IMR-90 (cell line): ENCODE results near the gene DCC.

Experiments used
- BHLHE40 ChIP-seq: fragments of 150-350 bp; IDR thresholded peaks from 2 replicates; pipeline ENCODE4 v1.6.1; 2016; ENCODE audit warnings: mild to moderate bottlenecking, low read depth, low read length
- CEBPB ChIP-seq: IDR thresholded peaks from 2 replicates; pipeline ENCODE4 v1.6.1; 2012; ENCODE audit warnings: low read depth, low read length, improper control_type of control experiment
- MAZ ChIP-seq: IDR thresholded peaks from 2 replicates; pipeline ENCODE4 v1.6.1; 2012; ENCODE audit warnings: low read depth, mild to moderate bottlenecking, low read length, improper control_type of control experiment, moderate library complexity, borderline replicate concordance
- POLR2A ChIP-seq: IDR thresholded peaks from 2 replicates; pipeline ENCODE4 v1.6.1; 2012; ENCODE audit warnings: mild to moderate bottlenecking, low read depth, low read length
- RAD21 ChIP-seq: IDR thresholded peaks from 2 replicates; pipeline ENCODE4 v1.6.1; 2012; ENCODE audit warnings: low read length, improper control_type of control experiment
- SMC3 ChIP-seq: fragments of 150-350 bp; IDR thresholded peaks from 2 replicates; pipeline ENCODE4 v1.6.1; 2016; ENCODE audit warnings: low read depth, mild to moderate bottlenecking, antibody characterized with exemption, low read length, moderate library complexity
- TF ChIP-seq, protein P1 (sequence below): conservative IDR thresholded peaks from 2 replicates; pipeline ENCODE4 v1.5.1; 2012; ENCODE audit warnings: mild to moderate bottlenecking, low read depth, low read length, improper control_type of control experiment
- TF ChIP-seq, protein P2 (sequence below): fragments of 150-350 bp; IDR thresholded peaks from 2 replicates; pipeline ENCODE4 v1.6.1; 2017; ENCODE audit warnings: mild to moderate bottlenecking, antibody characterized with exemption, low read length, low read depth
- TF ChIP-seq, protein P3 (sequence below): fragments of 150-350 bp; IDR thresholded peaks from 2 replicates; pipeline ENCODE4 v1.6.1; 2016; ENCODE audit warnings: low read depth, mild to moderate bottlenecking, low read length, moderate library complexity, borderline replicate concordance

DNA sequence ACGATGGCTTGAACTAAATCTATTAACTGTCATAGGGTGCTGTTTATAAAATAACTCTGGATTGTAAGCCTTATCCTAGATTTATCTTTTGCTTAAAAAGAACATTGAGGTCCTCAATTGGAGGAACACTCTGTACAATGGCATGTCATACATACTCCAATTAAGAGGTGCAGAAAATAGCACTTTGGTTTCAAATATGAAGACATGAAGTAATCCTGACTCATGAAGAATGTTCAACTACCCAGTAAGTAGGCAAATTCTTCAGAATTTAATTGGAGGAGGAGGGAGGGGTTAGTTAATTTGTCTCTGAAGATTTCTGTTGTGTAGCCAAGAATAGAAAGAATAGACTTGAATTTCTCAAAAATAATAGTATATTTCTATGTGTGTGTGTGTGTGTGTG, 36.1 kb downstream of the DCC start:
- TF ChIP-seq POLR2A = no peak
- no peak for TF ChIP-seq RAD21
- TF ChIP-seq, protein P1, sequence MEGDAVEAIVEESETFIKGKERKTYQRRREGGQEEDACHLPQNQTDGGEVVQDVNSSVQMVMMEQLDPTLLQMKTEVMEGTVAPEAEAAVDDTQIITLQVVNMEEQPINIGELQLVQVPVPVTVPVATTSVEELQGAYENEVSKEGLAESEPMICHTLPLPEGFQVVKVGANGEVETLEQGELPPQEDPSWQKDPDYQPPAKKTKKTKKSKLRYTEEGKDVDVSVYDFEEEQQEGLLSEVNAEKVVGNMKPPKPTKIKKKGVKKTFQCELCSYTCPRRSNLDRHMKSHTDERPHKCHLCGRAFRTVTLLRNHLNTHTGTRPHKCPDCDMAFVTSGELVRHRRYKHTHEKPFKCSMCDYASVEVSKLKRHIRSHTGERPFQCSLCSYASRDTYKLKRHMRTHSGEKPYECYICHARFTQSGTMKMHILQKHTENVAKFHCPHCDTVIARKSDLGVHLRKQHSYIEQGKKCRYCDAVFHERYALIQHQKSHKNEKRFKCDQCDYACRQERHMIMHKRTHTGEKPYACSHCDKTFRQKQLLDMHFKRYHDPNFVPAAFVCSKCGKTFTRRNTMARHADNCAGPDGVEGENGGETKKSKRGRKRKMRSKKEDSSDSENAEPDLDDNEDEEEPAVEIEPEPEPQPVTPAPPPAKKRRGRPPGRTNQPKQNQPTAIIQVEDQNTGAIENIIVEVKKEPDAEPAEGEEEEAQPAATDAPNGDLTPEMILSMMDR = no peak
- TF ChIP-seq CEBPB = no peak
- TF ChIP-seq, protein P2, sequence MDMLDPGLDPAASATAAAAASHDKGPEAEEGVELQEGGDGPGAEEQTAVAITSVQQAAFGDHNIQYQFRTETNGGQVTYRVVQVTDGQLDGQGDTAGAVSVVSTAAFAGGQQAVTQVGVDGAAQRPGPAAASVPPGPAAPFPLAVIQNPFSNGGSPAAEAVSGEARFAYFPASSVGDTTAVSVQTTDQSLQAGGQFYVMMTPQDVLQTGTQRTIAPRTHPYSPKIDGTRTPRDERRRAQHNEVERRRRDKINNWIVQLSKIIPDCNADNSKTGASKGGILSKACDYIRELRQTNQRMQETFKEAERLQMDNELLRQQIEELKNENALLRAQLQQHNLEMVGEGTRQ = no peak
- TF ChIP-seq BHLHE40 = no peak
- no peak for TF ChIP-seq SMC3
- TF ChIP-seq MAZ = no peak
- TF ChIP-seq, protein P3, sequence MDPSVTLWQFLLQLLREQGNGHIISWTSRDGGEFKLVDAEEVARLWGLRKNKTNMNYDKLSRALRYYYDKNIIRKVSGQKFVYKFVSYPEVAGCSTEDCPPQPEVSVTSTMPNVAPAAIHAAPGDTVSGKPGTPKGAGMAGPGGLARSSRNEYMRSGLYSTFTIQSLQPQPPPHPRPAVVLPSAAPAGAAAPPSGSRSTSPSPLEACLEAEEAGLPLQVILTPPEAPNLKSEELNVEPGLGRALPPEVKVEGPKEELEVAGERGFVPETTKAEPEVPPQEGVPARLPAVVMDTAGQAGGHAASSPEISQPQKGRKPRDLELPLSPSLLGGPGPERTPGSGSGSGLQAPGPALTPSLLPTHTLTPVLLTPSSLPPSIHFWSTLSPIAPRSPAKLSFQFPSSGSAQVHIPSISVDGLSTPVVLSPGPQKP = no peak
